ENCODE data around the gene ITFG1. TPM values are rescaled to one million over a fixed set of nuclear protein-coding genes. Genes with fewer than 3 reads are reported as not detected.
"Not testable (repeated sequence)": the region's sequence is repeated elsewhere in the genome, so short reads cannot be mapped to it uniquely, and the experiment has no call there.

Gene ITFG1
- total RNA-seq, 3 donors from 2014 or later, result 42.3 to 55.2 (median 53.4) TPM

DNA sequence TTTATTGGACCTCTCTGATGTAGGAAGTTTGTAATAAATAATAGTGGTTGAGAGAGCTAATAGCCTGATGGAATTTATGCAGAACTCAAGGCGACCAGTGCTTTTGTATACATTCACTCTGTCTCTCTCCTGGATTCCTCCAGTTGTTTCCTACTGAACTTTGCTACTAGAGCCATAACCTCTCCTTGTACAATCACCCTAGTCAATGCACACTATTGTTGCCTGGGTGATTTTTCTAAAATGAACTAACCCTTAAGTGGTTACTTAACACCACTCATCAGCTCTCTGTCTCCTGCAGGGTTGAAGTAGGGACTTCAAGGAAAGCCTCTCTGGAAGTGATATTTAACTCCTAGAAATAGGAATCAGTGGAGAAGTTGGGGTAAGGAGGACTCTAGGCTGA lies 9.9 kb upstream of the ITFG1 start:
- Histone ChIP-seq H3K9me3 (no peaks in the 10 kb centered on the region), H3K36me3 (no peaks in the 10 kb centered on the region), H3K4me3 (no peak overlapping the region), H3K27ac (no peak overlapping the region), H3K4me1 (no peaks in the 10 kb centered on the region), H3K27me3 (no peaks in the 10 kb centered on the region)
- no peak for TF ChIP-seq POLR2A (IDR thresholded peaks at IDR 0.05)
- no peak for TF ChIP-seq POLR2AphosphoS5 (IDR thresholded peaks at IDR 0.05)
- TF ChIP-seq, protein P1, sequence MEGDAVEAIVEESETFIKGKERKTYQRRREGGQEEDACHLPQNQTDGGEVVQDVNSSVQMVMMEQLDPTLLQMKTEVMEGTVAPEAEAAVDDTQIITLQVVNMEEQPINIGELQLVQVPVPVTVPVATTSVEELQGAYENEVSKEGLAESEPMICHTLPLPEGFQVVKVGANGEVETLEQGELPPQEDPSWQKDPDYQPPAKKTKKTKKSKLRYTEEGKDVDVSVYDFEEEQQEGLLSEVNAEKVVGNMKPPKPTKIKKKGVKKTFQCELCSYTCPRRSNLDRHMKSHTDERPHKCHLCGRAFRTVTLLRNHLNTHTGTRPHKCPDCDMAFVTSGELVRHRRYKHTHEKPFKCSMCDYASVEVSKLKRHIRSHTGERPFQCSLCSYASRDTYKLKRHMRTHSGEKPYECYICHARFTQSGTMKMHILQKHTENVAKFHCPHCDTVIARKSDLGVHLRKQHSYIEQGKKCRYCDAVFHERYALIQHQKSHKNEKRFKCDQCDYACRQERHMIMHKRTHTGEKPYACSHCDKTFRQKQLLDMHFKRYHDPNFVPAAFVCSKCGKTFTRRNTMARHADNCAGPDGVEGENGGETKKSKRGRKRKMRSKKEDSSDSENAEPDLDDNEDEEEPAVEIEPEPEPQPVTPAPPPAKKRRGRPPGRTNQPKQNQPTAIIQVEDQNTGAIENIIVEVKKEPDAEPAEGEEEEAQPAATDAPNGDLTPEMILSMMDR (IDR thresholded peaks at IDR 0.05), result no peak
- intact Hi-C loops (cut with DNase I; ENCODE audit: low total_unique reads), result no loop called here
- no peak for DNase-seq (ENCODE audit: low spot score in 2 of 2)

DNA sequence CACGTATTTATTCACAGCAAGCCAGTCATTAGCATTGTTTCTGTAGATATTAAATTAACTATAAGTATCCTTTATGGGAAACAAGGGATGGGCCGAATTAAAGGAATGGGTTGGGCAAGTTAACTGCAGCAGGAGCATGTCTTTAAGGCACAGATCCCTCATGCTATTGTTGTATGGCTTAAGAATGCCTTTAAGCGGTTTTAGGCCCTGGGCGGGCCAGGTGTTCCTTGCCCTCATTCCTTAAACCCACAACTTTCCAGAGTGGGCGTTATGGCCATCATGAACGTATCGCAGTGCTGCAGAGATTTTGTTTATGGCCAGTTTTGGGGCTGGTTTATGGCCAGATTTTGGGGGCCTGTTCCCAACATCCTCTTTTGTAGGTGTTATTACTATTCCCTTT lies 9.3 kb upstream of the ITFG1 start:
- no peaks in the 10 kb centered on the region for H3K9me3 ChIP-seq
- H3K27me3 ChIP-seq, result no peaks in the 10 kb centered on the region
- intact Hi-C loops (cut with DNase I; ENCODE audit: low total_unique reads), result no loop called here
- no peaks in the 10 kb centered on the region for H3K4me1 ChIP-seq
- H3K27ac ChIP-seq, result no peak overlapping the region
- no peak for DNase-seq (ENCODE audit: low spot score in 2 of 2)
- no peaks in the 10 kb centered on the region for H3K36me3 ChIP-seq
- H3K4me3 ChIP-seq, result no peak overlapping the region
- TF ChIP-seq POLR2A (IDR thresholded peaks at IDR 0.05), result no peak
- TF ChIP-seq, protein P1 (IDR thresholded peaks at IDR 0.05), result no peak

DNA sequence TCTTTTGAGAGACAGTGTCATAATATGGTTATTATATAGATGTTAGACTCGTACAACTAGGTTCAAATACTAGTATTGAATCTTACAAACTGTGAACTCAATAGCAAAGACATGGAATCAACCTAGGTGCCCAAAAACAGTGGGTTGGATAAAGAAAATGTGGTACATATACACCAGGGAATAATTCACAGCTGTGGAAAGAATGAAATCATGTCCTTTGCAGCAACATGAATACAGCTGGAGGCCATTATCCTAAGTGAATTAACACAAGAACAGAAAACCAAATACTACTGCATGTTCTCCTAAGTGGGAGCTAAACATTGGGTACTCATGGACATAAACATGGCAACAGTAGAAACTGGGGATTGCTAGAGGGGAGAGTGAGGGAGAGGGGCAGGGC lies 8.4 kb upstream of the ITFG1 start:
- no peak for TF ChIP-seq POLR2A (IDR thresholded peaks at IDR 0.05)
- TF ChIP-seq, protein P1 (IDR thresholded peaks at IDR 0.05), result no peak
- intact Hi-C loops (cut with DNase I; ENCODE audit: low total_unique reads), result no loop called here
- no peak for DNase-seq (ENCODE audit: low spot score in 2 of 2)

DNA sequence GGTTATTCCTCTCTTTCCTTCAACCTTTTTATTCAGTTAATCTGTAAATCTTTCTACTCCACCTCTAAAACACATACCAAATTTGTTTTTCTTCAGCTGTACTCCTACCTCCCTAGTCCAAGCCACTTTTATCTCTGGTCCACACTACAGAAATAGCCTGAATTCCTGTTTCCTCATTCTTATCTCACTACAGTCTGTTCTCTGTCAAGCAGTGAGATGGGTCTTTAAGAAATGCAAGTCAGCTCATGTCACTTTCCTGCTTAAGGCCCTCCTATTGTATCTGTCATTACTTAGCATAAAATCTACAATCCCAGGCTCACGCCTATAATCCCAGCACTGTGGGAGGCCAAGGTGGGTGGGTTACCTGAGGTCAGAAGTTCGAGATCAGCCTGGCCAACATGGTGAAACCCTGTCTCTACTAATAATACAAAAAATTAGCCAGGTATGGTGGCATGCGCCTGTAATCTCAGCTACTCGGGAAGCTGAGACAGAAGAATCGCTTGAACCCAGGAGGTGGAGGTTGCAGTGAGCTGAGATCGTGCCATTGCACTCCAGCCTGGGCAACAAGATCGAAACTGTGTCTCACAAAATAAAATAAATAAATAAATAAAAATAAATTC lies 7.3 kb upstream of the ITFG1 start:
- H3K9me3 ChIP-seq; H3K4me3 ChIP-seq; H3K36me3 ChIP-seq; H3K27ac ChIP-seq; intact Hi-C loops (cut with DNase I; ENCODE audit: low total_unique reads); DNase-seq (ENCODE audit: low spot score in 2 of 2); H3K27me3 ChIP-seq: not testable (repeated sequence)
- H3K4me1 ChIP-seq, result peaks cover 0 to 13% of the 10 kb centered on the region in 2 donors

More for the DNA sequence above, 8.4 kb upstream of the ITFG1 start:
- Histone ChIP-seq H3K36me3 (no peaks in the 10 kb centered on the region), H3K9me3 (no peaks in the 10 kb centered on the region), H3K27me3 (no peaks in the 10 kb centered on the region), H3K4me3 (no peak overlapping the region), H3K4me1 (peaks cover 0 to 3% of the 10 kb centered on the region in 2 donors), H3K27ac (no peak overlapping the region)

DNA sequence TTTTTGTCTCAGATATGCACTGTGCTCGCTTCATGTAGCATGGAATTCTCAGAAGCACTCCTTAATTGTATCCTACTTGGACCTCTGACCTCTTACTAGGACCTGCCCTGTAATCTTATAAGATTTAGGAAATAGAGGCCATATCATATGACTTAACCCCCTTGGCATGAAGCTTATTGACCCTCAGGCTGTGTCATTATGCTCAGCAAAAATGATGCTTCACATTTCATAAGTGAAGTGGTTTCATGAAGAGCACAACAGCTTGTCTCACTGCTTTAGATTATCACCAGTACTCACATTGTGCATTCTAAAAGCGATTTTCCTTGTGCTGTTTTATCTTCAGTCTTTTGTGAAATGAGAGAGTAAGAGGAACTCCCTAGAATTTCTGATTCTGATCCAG lies 6.6 kb upstream of the ITFG1 start:
- Histone ChIP-seq H3K36me3 (no peaks in the 10 kb centered on the region), H3K4me3 (no peak overlapping the region), H3K27me3 (no peaks in the 10 kb centered on the region), H3K9me3 (no peaks in the 10 kb centered on the region), H3K4me1 (peaks cover 0 to 14% of the 10 kb centered on the region in 2 donors), H3K27ac (no peak overlapping the region)
- TF ChIP-seq POLR2A (IDR thresholded peaks at IDR 0.05) (no peak), POLR2AphosphoS5 (IDR thresholded peaks at IDR 0.05) (no peak)
- TF ChIP-seq, protein P1 (IDR thresholded peaks at IDR 0.05), result no peak
- no peak for DNase-seq (ENCODE audit: low spot score in 2 of 2)
- intact Hi-C loops (cut with DNase I; ENCODE audit: low total_unique reads), result no loop called here

Measured in breast epithelium (tissue), 4 donors.